SK-N-SH treated with all-trans-retinoic acid at 6 μM for 48 hours (cell line): Measurements from ENCODE around the gene SYNJ2.

Source experiments
- ATAC-seq: fragments of 200-7000 bp; cut with Tn5 transposase; 3 replicates; pipeline ENCODE4 v1.9.1; 2020; ENCODE audit warnings: mild to moderate bottlenecking, moderate library complexity
- CREB5 ChIP-seq: fragments of 250-450 bp; sonication (Bioruptor Pico); IDR thresholded peaks from 2 replicates; pipeline ENCODE4 v1.5.1; 2020; ENCODE audit warnings: low read depth, mild to moderate bottlenecking, moderate library complexity
- CSDC2 ChIP-seq: fragments of 250-450 bp; sonication (Bioruptor Pico); IDR thresholded peaks from 2 replicates; pipeline ENCODE4 v1.5.0; 2020; ENCODE audit warnings: mild to moderate bottlenecking, moderate library complexity
- CSRNP3 ChIP-seq: fragments of 250-450 bp; sonication (Bioruptor Pico); IDR thresholded peaks from 2 replicates; pipeline ENCODE4 v1.5.1; 2021; ENCODE audit warnings: mild to moderate bottlenecking, moderate library complexity
- ESRRG ChIP-seq: fragments of 250-450 bp; sonication (Bioruptor Pico); IDR thresholded peaks from 2 replicates; pipeline ENCODE4 v1.6.1; 2021; ENCODE audit warnings: mild to moderate bottlenecking
- GLIS3 ChIP-seq: fragments of 250-450 bp; sonication (Bioruptor Pico); IDR thresholded peaks from 2 replicates; pipeline ENCODE4 v1.5.0; 2020; ENCODE audit warnings: mild to moderate bottlenecking, moderate library complexity
- ISL1 ChIP-seq: fragments of 250-450 bp; sonication (Bioruptor Pico); IDR thresholded peaks from 2 replicates; pipeline ENCODE4 v2.1.2; 2022; ENCODE audit warnings: mild to moderate bottlenecking, moderate library complexity
- OSR1 ChIP-seq: fragments of 250-450 bp; sonication (Bioruptor Pico); IDR thresholded peaks from 2 replicates; pipeline ENCODE4 v1.8.0; 2022; ENCODE audit warnings: moderate library complexity, mild to moderate bottlenecking, inconsistent platforms
- PATZ1 ChIP-seq: fragments of 250-450 bp; sonication (Bioruptor Pico); IDR thresholded peaks from 2 replicates; pipeline ENCODE4 v1.8.0; 2020; ENCODE audit warnings: mild to moderate bottlenecking, moderate library complexity, borderline replicate concordance
- POU6F1 ChIP-seq: fragments of 250-450 bp; sonication (Bioruptor Pico); IDR thresholded peaks from 2 replicates; pipeline ENCODE4 v1.8.0; 2021; ENCODE audit warnings: low read depth, mild to moderate bottlenecking, moderate library complexity, borderline replicate concordance
- PPARA ChIP-seq: fragments of 250-450 bp; sonication (Bioruptor Pico); IDR thresholded peaks from 2 replicates; pipeline ENCODE4 v1.5.0; 2020; ENCODE audit warnings: mild to moderate bottlenecking, borderline replicate concordance
- SNAI2 ChIP-seq: fragments of 250-450 bp; sonication (Bioruptor Pico); IDR thresholded peaks from 2 replicates; pipeline ENCODE4 v1.5.0; 2020; ENCODE audit warnings: mild to moderate bottlenecking, moderate library complexity
- TCF4 ChIP-seq: fragments of 250-450 bp; sonication (Bioruptor Pico); IDR thresholded peaks from 2 replicates; pipeline ENCODE4 v1.8.0; 2021; ENCODE audit warnings: mild to moderate bottlenecking, moderate library complexity, borderline replicate concordance
- ZC3H10 ChIP-seq: fragments of 250-450 bp; sonication (Bioruptor Pico); IDR thresholded peaks from 2 replicates; pipeline ENCODE4 v1.5.1; 2021; ENCODE audit warnings: mild to moderate bottlenecking, moderate library complexity
- ZFP3 ChIP-seq: fragments of 250-450 bp; sonication (Bioruptor Pico); IDR thresholded peaks from 2 replicates; pipeline ENCODE4 v1.5.0; 2020; ENCODE audit warnings: mild to moderate bottlenecking, moderate library complexity
- ZNF565 ChIP-seq: fragments of 450-650 bp; formaldehyde crosslinking; conservative IDR thresholded peaks from 2 replicates; pipeline ENCODE4 v1.5.0; 2020; ENCODE audit warnings: low read depth, mild to moderate bottlenecking, moderate library complexity
- ZNF70 ChIP-seq: fragments of 450-650 bp; formaldehyde crosslinking; IDR thresholded peaks from 2 replicates; pipeline ENCODE4 v1.5.0; 2020; ENCODE audit warnings: mild to moderate bottlenecking, moderate library complexity
- TF ChIP-seq, protein P1 (sequence below): fragments of 250-450 bp; sonication (Bioruptor Pico); IDR thresholded peaks from 2 replicates; pipeline ENCODE4 v1.5.0; 2020; ENCODE audit warnings: mild to moderate bottlenecking, moderate library complexity

SYNJ2 gene

GRCh38 chr6:158067436-158068015 is 85.9 kb downstream of the SYNJ2 start:
- no peak for ATAC-seq
- TF ChIP-seq PPARA (CRISPR knock-in tag) (no peak), CREB5 (CRISPR knock-in tag) (no peak), ZFP3 (CRISPR knock-in tag) (no peak), PATZ1 (CRISPR knock-in tag) (no peak), ISL1 (CRISPR knock-in tag) (no peak), OSR1 (CRISPR knock-in tag) (no peak)
- TF ChIP-seq, protein P1, sequence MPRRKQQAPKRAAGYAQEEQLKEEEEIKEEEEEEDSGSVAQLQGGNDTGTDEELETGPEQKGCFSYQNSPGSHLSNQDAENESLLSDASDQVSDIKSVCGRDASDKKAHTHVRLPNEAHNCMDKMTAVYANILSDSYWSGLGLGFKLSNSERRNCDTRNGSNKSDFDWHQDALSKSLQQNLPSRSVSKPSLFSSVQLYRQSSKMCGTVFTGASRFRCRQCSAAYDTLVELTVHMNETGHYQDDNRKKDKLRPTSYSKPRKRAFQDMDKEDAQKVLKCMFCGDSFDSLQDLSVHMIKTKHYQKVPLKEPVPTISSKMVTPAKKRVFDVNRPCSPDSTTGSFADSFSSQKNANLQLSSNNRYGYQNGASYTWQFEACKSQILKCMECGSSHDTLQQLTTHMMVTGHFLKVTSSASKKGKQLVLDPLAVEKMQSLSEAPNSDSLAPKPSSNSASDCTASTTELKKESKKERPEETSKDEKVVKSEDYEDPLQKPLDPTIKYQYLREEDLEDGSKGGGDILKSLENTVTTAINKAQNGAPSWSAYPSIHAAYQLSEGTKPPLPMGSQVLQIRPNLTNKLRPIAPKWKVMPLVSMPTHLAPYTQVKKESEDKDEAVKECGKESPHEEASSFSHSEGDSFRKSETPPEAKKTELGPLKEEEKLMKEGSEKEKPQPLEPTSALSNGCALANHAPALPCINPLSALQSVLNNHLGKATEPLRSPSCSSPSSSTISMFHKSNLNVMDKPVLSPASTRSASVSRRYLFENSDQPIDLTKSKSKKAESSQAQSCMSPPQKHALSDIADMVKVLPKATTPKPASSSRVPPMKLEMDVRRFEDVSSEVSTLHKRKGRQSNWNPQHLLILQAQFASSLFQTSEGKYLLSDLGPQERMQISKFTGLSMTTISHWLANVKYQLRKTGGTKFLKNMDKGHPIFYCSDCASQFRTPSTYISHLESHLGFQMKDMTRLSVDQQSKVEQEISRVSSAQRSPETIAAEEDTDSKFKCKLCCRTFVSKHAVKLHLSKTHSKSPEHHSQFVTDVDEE (CRISPR knock-in tag): no peak

- no peak for TF ChIP-seq SNAI2 (CRISPR knock-in tag)
- TF ChIP-seq ZC3H10 (CRISPR knock-in tag): no peak
- no peak for TF ChIP-seq POU6F1 (CRISPR knock-in tag)
- no peak for TF ChIP-seq ISL1 (CRISPR knock-in tag)
- no peak for TF ChIP-seq ESRRG
- TF ChIP-seq TCF4 (CRISPR knock-in tag): no peak
- no peak for TF ChIP-seq ZNF70
- TF ChIP-seq PATZ1 (CRISPR knock-in tag): no peak
- TF ChIP-seq CREB5 (CRISPR knock-in tag): no peak
- TF ChIP-seq, protein P1 (CRISPR knock-in tag): no peak
- TF ChIP-seq CSDC2: no peak
- TF ChIP-seq ZNF565 (CRISPR knock-in tag): no peak
- TF ChIP-seq ZFP3 (CRISPR knock-in tag): no peak
- no peak for TF ChIP-seq CSRNP3 (CRISPR knock-in tag)
- TF ChIP-seq GLIS3 (CRISPR knock-in tag): no peak
- ATAC-seq: 0 out of 3 replicates have a peak, but pooled peaks have one; percentile 3
These were observed 86.7 kb downstream of the SYNJ2 start for GRCh38 chr6:158068156-158068892.
